ENCODE data around the gene CEP85L. TPM values are rescaled to one million over a fixed set of nuclear protein-coding genes. Genes with fewer than 3 reads are reported as not detected.

CEP85L gene
- total RNA-seq: 11.0 TPM
- long read RNA-seq, full-length matches to known transcripts: 4 of 9 reads
- long read RNA-seq, partial matches to known transcripts: 4 of 9 reads
- long read RNA-seq, other reads (novel, unspliced or antisense): 1 of 9 reads

DNA sequence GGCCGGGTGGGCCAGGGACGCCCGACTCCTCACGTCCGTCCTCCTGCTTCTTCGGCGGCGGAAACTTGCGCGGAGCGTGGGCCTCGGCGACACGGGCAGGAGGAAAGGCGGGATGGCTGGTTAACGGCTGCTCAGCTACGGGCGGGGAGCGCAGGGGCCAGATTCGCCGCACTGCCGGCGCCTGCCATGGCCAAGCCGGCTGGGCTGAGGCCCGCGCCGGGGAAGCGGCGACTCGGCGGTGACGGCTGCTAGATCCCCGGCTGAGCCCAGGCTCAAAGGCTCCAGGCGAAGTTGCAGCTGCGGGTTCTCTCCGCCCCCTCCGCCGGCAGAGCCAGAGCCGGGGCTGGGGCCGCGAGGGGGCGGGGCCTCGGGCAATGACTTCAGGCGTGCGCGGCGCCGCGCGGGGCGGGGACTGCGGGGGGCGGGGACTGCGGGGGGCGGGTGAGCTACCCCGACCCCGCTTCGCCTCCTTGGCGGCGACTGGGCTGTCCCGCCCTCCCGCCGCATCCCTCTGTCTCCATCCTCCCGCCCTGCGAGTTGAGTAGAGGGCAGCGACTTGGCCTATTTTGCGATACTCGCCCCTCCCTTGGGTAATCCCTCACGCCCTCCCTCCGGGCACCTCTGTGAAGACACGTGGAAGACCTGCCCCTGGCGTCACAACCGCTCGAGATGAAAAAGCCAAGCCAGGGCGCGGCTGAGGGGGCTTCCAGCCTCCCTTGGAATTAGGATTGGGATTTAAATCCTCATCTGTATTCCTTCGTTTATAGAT, at the start of gene CEP85L:
Gene CEP85L, minus strand, starts transcription at position 310 of the 769 bp plus-strand sequence. CDS start 322 bp downstream, outside the sequence.
- Histone ChIP-seq H3K27me3 (ENCODE audit: low read depth) (no peaks in the 10 kb centered on the region), H3K4me1 (peaks cover 25% of the 10 kb centered on the region), H3K36me3 (no peaks in the 10 kb centered on the region), H3K9me3 (no peaks in the 10 kb centered on the region), H3K27ac (peak within 1 kb of the TSS; percentile 95), H3K4me3 (peak within 1 kb of the TSS; percentile 90)
- intact Hi-C loops (cut with DNase I): no loop called here
- DNase-seq (peak; percentile 95), ATAC-seq (peak; percentile 99)
- TF ChIP-seq, protein P1, sequence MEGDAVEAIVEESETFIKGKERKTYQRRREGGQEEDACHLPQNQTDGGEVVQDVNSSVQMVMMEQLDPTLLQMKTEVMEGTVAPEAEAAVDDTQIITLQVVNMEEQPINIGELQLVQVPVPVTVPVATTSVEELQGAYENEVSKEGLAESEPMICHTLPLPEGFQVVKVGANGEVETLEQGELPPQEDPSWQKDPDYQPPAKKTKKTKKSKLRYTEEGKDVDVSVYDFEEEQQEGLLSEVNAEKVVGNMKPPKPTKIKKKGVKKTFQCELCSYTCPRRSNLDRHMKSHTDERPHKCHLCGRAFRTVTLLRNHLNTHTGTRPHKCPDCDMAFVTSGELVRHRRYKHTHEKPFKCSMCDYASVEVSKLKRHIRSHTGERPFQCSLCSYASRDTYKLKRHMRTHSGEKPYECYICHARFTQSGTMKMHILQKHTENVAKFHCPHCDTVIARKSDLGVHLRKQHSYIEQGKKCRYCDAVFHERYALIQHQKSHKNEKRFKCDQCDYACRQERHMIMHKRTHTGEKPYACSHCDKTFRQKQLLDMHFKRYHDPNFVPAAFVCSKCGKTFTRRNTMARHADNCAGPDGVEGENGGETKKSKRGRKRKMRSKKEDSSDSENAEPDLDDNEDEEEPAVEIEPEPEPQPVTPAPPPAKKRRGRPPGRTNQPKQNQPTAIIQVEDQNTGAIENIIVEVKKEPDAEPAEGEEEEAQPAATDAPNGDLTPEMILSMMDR (IDR thresholded peaks at IDR 0.05): peak; percentile 4

DNA sequence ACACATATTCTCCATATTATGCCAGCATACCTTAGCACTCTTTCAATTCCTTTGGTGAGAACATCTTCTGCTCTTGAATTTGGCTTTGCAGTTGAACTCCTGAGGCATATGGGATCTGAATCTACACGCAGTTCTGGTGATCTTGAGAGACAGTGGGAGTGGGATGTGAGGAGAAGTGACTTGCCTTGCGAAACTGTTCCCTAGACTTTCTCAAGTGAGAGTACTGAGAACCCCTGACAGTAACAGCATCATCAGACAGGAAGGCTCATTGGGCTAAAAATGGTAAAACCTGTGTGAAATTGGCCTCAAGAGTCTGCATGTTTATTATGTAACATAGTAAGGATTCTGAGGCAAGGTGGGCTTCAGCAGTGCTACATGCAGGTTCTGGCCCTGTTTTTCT, 49.1 kb upstream of the CEP85L start:
- no peak for DNase-seq
- H3K4me1 ChIP-seq: peaks cover 4% of the 10 kb centered on the region
- H3K9me3 ChIP-seq: no peaks in the 10 kb centered on the region
- intact Hi-C loops (cut with DNase I): no loop called here
- H3K36me3 ChIP-seq: no peaks in the 10 kb centered on the region
- TF ChIP-seq, protein P1 (IDR thresholded peaks at IDR 0.05): no peak
- H3K27ac ChIP-seq: no peak overlapping the region
- ATAC-seq: no peak
- H3K27me3 ChIP-seq (ENCODE audit: low read depth): no peaks in the 10 kb centered on the region
- H3K4me3 ChIP-seq: no peak overlapping the region

DNA sequence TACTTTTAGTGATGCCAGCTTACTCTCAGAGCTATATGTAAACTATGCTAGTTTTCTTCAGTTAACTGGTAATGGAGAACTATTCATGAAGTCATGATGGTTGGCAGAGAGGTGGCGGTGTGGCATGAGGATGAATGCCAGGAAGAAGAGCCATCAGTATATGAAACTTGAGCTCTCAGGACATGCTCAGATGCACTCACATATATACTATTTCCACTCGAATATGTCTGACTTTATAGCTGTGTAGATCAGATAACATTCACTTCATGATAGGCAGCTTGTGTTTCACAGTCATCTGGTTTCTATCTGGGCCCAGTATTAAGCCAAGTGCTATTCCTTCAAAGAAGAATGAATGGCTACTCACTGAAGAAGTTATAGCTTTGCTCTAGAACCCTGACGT, 46.2 kb upstream of the CEP85L start:
- H3K4me1 ChIP-seq: no peaks in the 10 kb centered on the region
- no peaks in the 10 kb centered on the region for H3K27me3 ChIP-seq (ENCODE audit: low read depth)
- H3K9me3 ChIP-seq: no peaks in the 10 kb centered on the region
- no peaks in the 10 kb centered on the region for H3K36me3 ChIP-seq
- TF ChIP-seq, protein P1 (IDR thresholded peaks at IDR 0.05): no peak
- H3K4me3 ChIP-seq: no peak overlapping the region
- H3K27ac ChIP-seq: no peak overlapping the region
- DNase-seq (no peak), ATAC-seq (no peak)
- intact Hi-C loops (cut with DNase I): no loop called here

DNA sequence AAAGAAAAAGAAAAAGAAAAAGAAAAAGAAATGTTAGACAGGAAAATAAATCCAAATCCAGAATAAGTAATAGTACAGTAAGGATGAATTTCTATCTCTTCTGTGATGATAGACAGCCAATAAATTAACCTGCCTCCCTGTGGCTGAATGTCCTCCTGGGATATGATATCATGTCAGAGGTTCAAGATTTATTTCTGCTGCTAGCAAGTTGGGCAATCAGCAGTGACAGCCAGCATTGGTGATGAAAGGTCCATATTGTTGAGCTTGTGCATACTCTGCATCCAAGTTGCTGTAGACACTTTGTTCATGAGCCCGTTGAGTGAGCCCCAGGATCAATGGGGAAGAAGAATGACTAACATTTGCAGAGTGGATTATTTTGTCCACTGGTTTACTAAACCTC, 44.9 kb upstream of the CEP85L start:
- ATAC-seq (no peak), DNase-seq (no peak)
- Histone ChIP-seq H3K4me3 (no peak overlapping the region), H3K27me3 (ENCODE audit: low read depth) (no peaks in the 10 kb centered on the region), H3K27ac (no peak overlapping the region), H3K9me3 (no peaks in the 10 kb centered on the region), H3K36me3 (no peaks in the 10 kb centered on the region), H3K4me1 (no peaks in the 10 kb centered on the region)
- intact Hi-C loops (cut with DNase I): no loop called here
- TF ChIP-seq, protein P1 (IDR thresholded peaks at IDR 0.05): no peak

DNA sequence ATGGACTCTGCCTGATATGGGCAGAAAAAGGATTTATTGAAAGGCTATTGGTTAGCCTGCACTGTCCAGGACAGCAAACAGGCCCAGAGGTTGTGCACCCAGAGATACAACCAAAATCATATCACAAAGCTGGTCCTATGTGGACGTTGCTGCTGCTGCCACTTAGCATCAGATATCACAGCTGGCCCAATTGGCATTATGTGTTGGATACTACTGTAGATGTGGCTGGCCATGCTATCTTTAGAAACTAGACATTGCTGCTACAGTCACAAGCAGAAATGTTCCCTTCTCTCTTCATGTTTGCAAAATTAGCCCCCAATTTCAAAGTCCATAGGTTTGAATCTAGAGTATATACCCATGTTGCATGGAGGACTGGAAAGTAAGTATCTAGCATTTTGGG, 42.2 kb upstream of the CEP85L start:
- TF ChIP-seq, protein P1 (IDR thresholded peaks at IDR 0.05): no peak
- intact Hi-C loops (cut with DNase I): no loop called here
- no peaks in the 10 kb centered on the region for H3K9me3 ChIP-seq
- no peak overlapping the region for H3K27ac ChIP-seq
- ATAC-seq (no peak), DNase-seq (no peak)
- no peak overlapping the region for H3K4me3 ChIP-seq
- no peaks in the 10 kb centered on the region for H3K4me1 ChIP-seq
- no peaks in the 10 kb centered on the region for H3K36me3 ChIP-seq
- H3K27me3 ChIP-seq (ENCODE audit: low read depth): no peaks in the 10 kb centered on the region

All from lower lobe of right lung (tissue), 2 donors.